Keratinocyte (primary cell): ENCODE measurements around the gene TKTL2. TPM values are rescaled to one million over a fixed set of nuclear protein-coding genes. Genes with fewer than 3 reads are reported as not detected.

Source experiments
- DNase-seq: peaks from one replicate; pipeline ENCODE4 v3.0.0-alpha.2; 2011; ENCODE audit warnings: low read depth, missing footprints, low spot score
- FAIRE-seq: peaks from 2 replicates; lab custom pipeline; 2011; peaks lifted over from hg19 to GRCh38; lab: Jason Lieb, UNC
- H2AFZ ChIP-seq: 2 replicates; pipeline ENCODE4 v1.6.0; 2012; ENCODE audit warnings: low read length, control low read depth, inconsistent platforms; ENCODE audit not compliant: control insufficient read depth
- H3K27ac ChIP-seq: 2 replicates; pipeline ENCODE4 v1.5.1; 2011; ENCODE audit warnings: low read length; ENCODE audit not compliant: control insufficient read depth, insufficient read depth
- H3K27me3 ChIP-seq: 3 replicates; pipeline ENCODE4 v1.6.0; 2011; ENCODE audit warnings: low read length; ENCODE audit not compliant: control insufficient read depth, insufficient read depth; ENCODE audit errors: extremely low read depth
- H3K36me3 ChIP-seq, 2 experiments: 2 replicates in 1 of 2; 3 replicates in 1 of 2; pipeline ENCODE4 v1.5.1; 2011; ENCODE audit warnings: low read length in 2 of 2, mild to moderate bottlenecking in 1 of 2; ENCODE audit not compliant: control insufficient read depth in 2 of 2, insufficient read depth in 2 of 2; ENCODE audit errors: extremely low read depth in 1 of 2
- H3K4me1 ChIP-seq: 3 replicates; pipeline ENCODE4 v1.5.1; 2011; ENCODE audit warnings: low read length; ENCODE audit not compliant: control insufficient read depth, insufficient read depth; ENCODE audit errors: extremely low read depth
- H3K4me2 ChIP-seq: 3 replicates; pipeline ENCODE4 v1.6.0; 2011; ENCODE audit warnings: low read depth, low read length; ENCODE audit not compliant: control insufficient read depth, insufficient read depth; ENCODE audit errors: extremely low read depth
- H3K4me3 ChIP-seq, 3 experiments: fragments of 200-600 bp in 1 of 3; sonication (generic) in 1 of 3; 2 replicates in 2 of 3; 3 replicates in 1 of 3; pipeline ENCODE4 v1.5.1; 2011 to 2016; ENCODE audit warnings: low read length in 3 of 3, mild to moderate bottlenecking in 3 of 3, control low read depth in 2 of 3, inconsistent platforms in 1 of 3, low read depth in 1 of 3, mixed read lengths in 1 of 3, mixed run types in 1 of 3, moderate library complexity in 1 of 3; ENCODE audit not compliant: control insufficient read depth in 2 of 3, insufficient read depth in 2 of 3; ENCODE audit errors: extremely low read depth in 1 of 3
- H3K79me2 ChIP-seq: 2 replicates; pipeline ENCODE4 v1.6.0; 2012; ENCODE audit warnings: low read length; ENCODE audit not compliant: control insufficient read depth, insufficient read depth
- H3K9ac ChIP-seq: 3 replicates; pipeline ENCODE4 v1.6.0; 2011; ENCODE audit warnings: low read length; ENCODE audit not compliant: control insufficient read depth, insufficient read depth; ENCODE audit errors: extremely low read depth
- H3K9me1 ChIP-seq: 3 replicates; pipeline ENCODE4 v1.6.0; 2011; ENCODE audit warnings: low read length; ENCODE audit not compliant: control insufficient read depth, insufficient read depth; ENCODE audit errors: extremely low read depth
- H3K9me3 ChIP-seq: 2 replicates; pipeline ENCODE4 v1.5.1; 2012; ENCODE audit warnings: low read depth, low read length; ENCODE audit not compliant: control insufficient read depth
- H4K20me1 ChIP-seq: 3 replicates; pipeline ENCODE4 v1.6.0; 2011; ENCODE audit warnings: low read length; ENCODE audit not compliant: control insufficient read depth, insufficient read depth; ENCODE audit errors: extremely low read depth
- CTCF ChIP-seq, 3 experiments: IDR thresholded peaks in 1 of 3; conservative IDR thresholded peaks in 1 of 3; optimal IDR thresholded peaks in 1 of 3; 2 replicates in 2 of 3; 3 replicates in 1 of 3; pipeline versions ENCODE3 to v1.5.1; 2011; ENCODE audit warnings: low read length in 3 of 3, mild to moderate bottlenecking in 3 of 3, moderate library complexity in 2 of 3, control low read depth in 1 of 3, inconsistent platforms in 1 of 3; ENCODE audit not compliant: insufficient read depth in 2 of 3; ENCODE audit errors: extremely low read depth in 1 of 3
- EZH2 ChIP-seq: IDR thresholded peaks from one replicate; pipeline ENCODE4 v1.6.1; 2012; ENCODE audit warnings: inconsistent platforms, mild to moderate bottlenecking, low read length, moderate library complexity
- dilution Hi-C: fragments of 300-500 bp; cut with MboI; formaldehyde crosslinking; loops from one replicate; pipeline ENCODE4 v1.7.0; 2020; ENCODE audit warnings: low sequenced_read_pairs; ENCODE audit not compliant: extremely low pct_ligation_motif_present
- polyA plus RNA-seq, 5 experiments: library from polyadenylated mRNA; depleted of rRNA in 3 of 5; stranded (reverse) in 3 of 5; stranded (forward) in 1 of 5; unstranded in 1 of 5; fragments of >200 nt; gene quantifications; 1 replicate in 1 of 5; 2 replicates in 3 of 5; 3 replicates in 1 of 5; pipeline versions ENCODE4 v1.2.1 to v1.2.3, GENCODE V29; 2011 to 2012; ENCODE audit warnings: missing spikeins in 2 of 5, low read depth in 1 of 5, low replicate concordance in 1 of 5

TKTL2 gene
- polyA plus RNA-seq, 1 donor (not counting 4 experiments of a cell fraction or from before 2014, with no cell fraction given), result not detected

- Histone ChIP-seq H3K79me2 (peaks cover 85% of the 10 kb centered on the region), H2AFZ (no peak overlapping the region), H3K27me3 (no peaks in the 10 kb centered on the region), H3K36me3 (peaks cover 3 to 5% of the 10 kb centered on the region in 2 experiments), H3K27ac (no peak overlapping the region), H3K4me3 (no peak overlapping the region), H3K4me2 (no peak overlapping the region), H3K9ac (no peak overlapping the region), H3K9me1 (no peaks in the 10 kb centered on the region), H3K4me1 (peaks cover 3% of the 10 kb centered on the region), H4K20me1 (peaks cover 9% of the 10 kb centered on the region), H3K9me3 (no peaks in the 10 kb centered on the region)
- no peak for DNase-seq
- TF ChIP-seq EZH2, result no peak
- TF ChIP-seq CTCF (optimal IDR thresholded peaks at IDR 0.05 in 1 of 3, IDR thresholded peaks at IDR 0.05 in 1 of 3, conservative IDR thresholded peaks at IDR 0.05 in 1 of 3; ENCODE audit: extremely low read depth in 1 of 3, insufficient read depth in 2 of 3, low read length in 3 of 3), result no peak
- dilution Hi-C loops, result no loop called here
- no peak for FAIRE-seq
These were observed 31.8 kb upstream of the TKTL2 start for GRCh38 chr4:163505374-163505773.

- TF ChIP-seq CTCF (optimal IDR thresholded peaks at IDR 0.05 in 1 of 3, IDR thresholded peaks at IDR 0.05 in 1 of 3, conservative IDR thresholded peaks at IDR 0.05 in 1 of 3; ENCODE audit: extremely low read depth in 1 of 3, insufficient read depth in 2 of 3, low read length in 3 of 3) (no peak), EZH2 (no peak)
- no peak for FAIRE-seq
- H4K20me1 ChIP-seq, result peaks cover 14% of the 10 kb centered on the region
These were observed 27.0 kb upstream of the TKTL2 start for GRCh38 chr4:163500586-163500985.

More at GRCh38 chr4:163500586-163500985, 27.0 kb upstream of the TKTL2 start:
- Histone ChIP-seq H3K4me3 (no peak overlapping the region), H3K36me3 (no peaks in the 10 kb centered on the region), H3K4me2 (no peak overlapping the region), H3K27ac (no peak overlapping the region), H2AFZ (no peak overlapping the region), H3K9me3 (no peaks in the 10 kb centered on the region), H3K27me3 (no peaks in the 10 kb centered on the region), H3K4me1 (peaks cover 12% of the 10 kb centered on the region), H3K79me2 (peaks cover 99% of the 10 kb centered on the region), H3K9me1 (no peaks in the 10 kb centered on the region), H3K9ac (no peak overlapping the region)
- dilution Hi-C loops, result no loop called here
- DNase-seq, result no peak
